Sciatic nerve (tissue), 2 donors: ENCODE results near the gene TMEM178B. TPM values are rescaled to one million over a fixed set of nuclear protein-coding genes. Genes with fewer than 3 reads are reported as not detected.
A peak's percentile ranks its signal among the peaks of the same experiment; 100 is the strongest.
"Not testable (repeated sequence)": the region's sequence is repeated elsewhere in the genome, so short reads cannot be mapped to it uniquely, and the experiment has no call there.

ENCODE experiments used
- ATAC-seq: fragments of 200-7000 bp; cut with Tn5 transposase; one replicate; pipeline ENCODE4 v1.9.1; 2020; ENCODE audit warnings: mild to moderate bottlenecking, moderate library complexity
- DNase-seq: peaks from one replicate; pipeline ENCODE4 v3.0.0-alpha.2; 2020; ENCODE audit warnings: low spot score
- intact Hi-C: fragments of 100-400 bp; cut with DNase I; formaldehyde crosslinking; loops from one replicate; pipeline ENCODE4 v1.14.2; 2022
- total RNA-seq: library from RNA; stranded (reverse); fragmentation: NEBNext Ultra II Directional; extraction: Animal tissue kit (Norgen Biotek cat#: 25700); gene quantifications from one replicate; pipeline ENCODE4 v1.2.1, GENCODE V29; 2021
- donor health status: DM: no; HTN: no; CAD: no.
- donor health status: DM: no; HTN: no; CAD: no.

Gene TMEM178B
- total RNA-seq, 1 donor from 2014 or later = 1.1 TPM

DNA sequence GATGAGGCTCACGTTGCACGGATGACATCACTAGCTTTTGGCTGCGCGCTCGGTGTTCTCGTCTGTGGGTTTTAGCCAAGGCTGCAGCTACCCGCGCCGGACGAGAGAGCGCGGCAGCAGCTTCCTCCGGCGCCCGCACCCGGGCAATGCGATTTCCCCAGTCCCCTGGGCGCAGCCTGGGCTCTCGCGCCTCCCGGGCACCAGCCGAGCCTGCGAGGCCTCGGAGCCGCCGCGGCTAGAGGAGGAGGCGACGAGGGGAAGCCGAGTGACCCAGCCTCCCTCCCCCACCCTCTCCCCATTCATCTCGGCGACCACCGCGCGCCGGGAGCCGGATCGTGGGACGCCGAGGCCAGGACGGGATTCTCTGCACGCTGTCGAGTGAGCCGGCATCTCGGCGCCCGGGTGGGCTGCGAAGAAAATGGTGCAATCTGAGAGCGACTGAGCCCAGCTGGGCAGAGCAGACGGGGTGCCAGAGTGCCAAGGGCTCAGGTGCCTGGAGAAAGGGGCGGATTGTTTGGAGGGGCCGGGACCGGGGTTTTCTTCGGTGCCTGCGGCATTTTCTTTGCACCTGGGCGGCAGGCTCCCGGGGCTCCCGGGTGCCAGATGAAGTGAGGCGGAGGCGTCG lies 1.2 kb upstream of the TMEM178B start:
- DNase-seq = peak; percentile 63

GRCh38 chr7:141073173-141073640 lies 657 bp upstream of the TMEM178B start:
- intact Hi-C loops = no loop called here
- DNase-seq = peak; percentile 57
- ATAC-seq = peak; percentile 51

More for the DNA sequence above, 1.2 kb upstream of the TMEM178B start:
- intact Hi-C loops = no loop called here
- peak; percentile 82 for ATAC-seq

GRCh38 chr7:141074162-141074991 lies 513 bp downstream of the TMEM178B start:
- ATAC-seq = no peak
- DNase-seq = no peak
- intact Hi-C loops = no loop called here

DNA sequence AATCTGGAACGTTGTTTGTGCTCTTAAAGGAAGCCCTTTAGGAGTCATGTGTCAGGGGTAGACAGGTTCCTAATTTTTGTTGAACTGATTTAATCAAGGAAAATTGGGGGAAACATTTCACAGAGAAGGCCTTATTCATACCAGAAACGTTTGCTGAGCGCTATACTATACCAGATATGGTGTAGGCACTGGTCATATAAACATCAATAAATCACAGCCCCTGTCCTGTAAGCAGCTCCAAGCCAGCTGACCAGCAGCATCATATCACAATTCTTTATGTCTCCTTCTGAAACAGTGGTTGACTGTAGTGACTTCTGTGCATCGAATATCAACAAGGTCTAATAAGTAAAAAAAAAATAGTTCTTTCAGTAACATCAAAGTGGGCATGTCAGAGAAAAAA lies 1.1 kb downstream of the TMEM178B start:
- no peak for DNase-seq
- intact Hi-C loops = no loop called here
- no peak for ATAC-seq

GRCh38 chr7:141076377-141076776 lies 2.5 kb downstream of the TMEM178B start:
- no peak for ATAC-seq
- intact Hi-C loops = no loop called here

DNA sequence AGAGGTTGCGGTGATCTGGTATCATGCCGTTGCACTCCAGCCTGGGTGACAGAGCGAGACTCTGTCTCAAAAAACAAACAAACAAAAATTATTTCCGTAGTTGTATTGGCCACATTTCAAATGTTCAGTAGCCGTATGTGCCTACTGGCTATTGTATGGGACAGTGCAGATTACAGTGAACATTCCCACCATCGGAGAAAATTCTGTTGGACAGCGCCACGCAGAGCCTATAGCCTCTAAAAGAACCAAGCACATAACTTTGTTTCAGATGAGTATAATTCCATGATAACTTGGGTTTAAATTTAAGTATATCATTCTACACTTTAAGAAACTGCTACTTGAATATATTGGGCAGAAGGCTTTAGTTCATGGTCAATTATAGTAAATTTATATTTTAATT lies 5.4 kb downstream of the TMEM178B start:
- no peak for ATAC-seq
- intact Hi-C loops = no loop called here

More at GRCh38 chr7:141076377-141076776, 2.5 kb downstream of the TMEM178B start:
- DNase-seq = no peak

GRCh38 chr7:141089490-141089889 lies 15.6 kb downstream of the TMEM178B start:
- ATAC-seq = not testable (repeated sequence)

More for the DNA sequence above, 5.4 kb downstream of the TMEM178B start:
- no peak for DNase-seq

DNA sequence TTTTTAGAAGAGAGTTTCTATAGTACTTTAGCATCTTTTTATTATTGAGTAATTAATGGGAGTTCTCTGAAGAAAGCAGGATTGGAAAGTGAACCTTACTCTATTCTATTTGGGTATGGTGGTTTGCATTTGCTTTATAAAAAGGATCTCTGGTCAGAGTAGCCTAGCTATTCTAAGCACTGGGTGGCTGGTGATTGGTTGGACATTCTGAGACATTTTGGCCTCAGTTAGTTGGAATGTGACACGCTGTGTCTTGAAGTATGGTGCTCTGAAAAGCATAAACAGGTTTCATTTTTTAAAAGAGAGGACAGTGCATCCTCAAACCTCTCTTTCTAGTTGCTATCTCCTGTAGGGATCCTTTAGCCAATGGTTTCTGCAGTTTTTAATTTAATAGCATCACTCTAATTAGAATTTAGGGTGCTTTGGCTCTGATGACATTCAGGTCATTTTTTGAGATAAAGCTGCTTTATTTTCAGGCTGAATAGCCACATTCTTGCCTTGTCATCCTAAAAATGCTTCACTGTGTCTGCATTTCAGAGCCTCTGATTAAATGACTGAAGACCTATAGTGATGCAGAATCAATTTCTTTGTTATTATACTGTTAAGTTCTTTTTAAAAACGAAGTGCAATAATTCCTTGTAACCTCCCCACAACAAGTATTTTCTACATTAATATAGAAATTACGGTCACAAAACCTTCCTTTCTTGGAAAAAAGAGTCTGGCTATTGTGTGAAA lies 20.6 kb downstream of the TMEM178B start:
- DNase-seq = no peak
- intact Hi-C loops = no loop called here
- no peak for ATAC-seq

More at GRCh38 chr7:141089490-141089889, 15.6 kb downstream of the TMEM178B start:
- DNase-seq, intact Hi-C loops: not testable (repeated sequence)

- DNase-seq = no peak
- ATAC-seq = no peak
- intact Hi-C loops = no loop called here
Measured at GRCh38 chr7:141097430-141097829, 23.6 kb downstream of the TMEM178B start.

- intact Hi-C loops = no loop called here
- no peak for ATAC-seq
- no peak for DNase-seq
Measured at GRCh38 chr7:141102436-141102835, 28.6 kb downstream of the TMEM178B start.

GRCh38 chr7:141103847-141104429 lies 30.1 kb downstream of the TMEM178B start:
- intact Hi-C loops = no loop called here
- DNase-seq (no peak), ATAC-seq (no peak)

GRCh38 chr7:141113131-141113530 lies 39.3 kb downstream of the TMEM178B start:
- no peak for ATAC-seq
- intact Hi-C loops = no loop called here
- DNase-seq = no peak

- no peak for DNase-seq
- intact Hi-C loops = no loop called here
- ATAC-seq = no peak
Measured at GRCh38 chr7:141114029-141114664, 40.3 kb downstream of the TMEM178B start.

GRCh38 chr7:141115965-141116364 lies 42.1 kb downstream of the TMEM178B start:
- ATAC-seq (no peak), DNase-seq (no peak)
- intact Hi-C loops = no loop called here

- DNase-seq, intact Hi-C loops, ATAC-seq: not testable (repeated sequence)
Measured at GRCh38 chr7:141116661-141117060, 42.8 kb downstream of the TMEM178B start.

- no peak for ATAC-seq
Measured at GRCh38 chr7:141118767-141119166, 44.9 kb downstream of the TMEM178B start.

GRCh38 chr7:141119187-141119586 lies 45.3 kb downstream of the TMEM178B start:
- intact Hi-C loops = no loop called here
- no peak for ATAC-seq
- DNase-seq = no peak

More at GRCh38 chr7:141118767-141119166, 44.9 kb downstream of the TMEM178B start:
- DNase-seq = no peak
- intact Hi-C loops = no loop called here

DNA sequence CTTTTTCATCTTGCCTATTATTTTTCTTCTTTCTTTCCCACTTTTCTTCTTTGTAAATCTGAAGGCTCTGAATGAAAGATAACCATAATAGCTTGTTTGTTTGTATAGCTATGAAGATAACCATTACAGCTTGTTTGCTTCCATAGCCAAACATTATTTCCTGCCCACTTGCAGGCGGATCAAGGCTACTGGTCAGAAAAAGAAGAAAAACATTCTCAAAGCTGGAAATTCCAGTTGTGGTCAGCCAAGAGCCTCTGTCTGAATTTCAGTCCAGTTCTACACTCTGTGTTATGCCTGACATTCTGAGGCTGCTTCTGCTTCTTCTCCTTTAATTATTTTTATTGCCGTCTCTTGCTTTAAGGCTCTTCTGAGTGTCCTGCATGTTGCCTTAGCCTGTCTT lies 48.9 kb downstream of the TMEM178B start:
- intact Hi-C loops = no loop called here
- no peak for ATAC-seq
- DNase-seq = no peak

DNA sequence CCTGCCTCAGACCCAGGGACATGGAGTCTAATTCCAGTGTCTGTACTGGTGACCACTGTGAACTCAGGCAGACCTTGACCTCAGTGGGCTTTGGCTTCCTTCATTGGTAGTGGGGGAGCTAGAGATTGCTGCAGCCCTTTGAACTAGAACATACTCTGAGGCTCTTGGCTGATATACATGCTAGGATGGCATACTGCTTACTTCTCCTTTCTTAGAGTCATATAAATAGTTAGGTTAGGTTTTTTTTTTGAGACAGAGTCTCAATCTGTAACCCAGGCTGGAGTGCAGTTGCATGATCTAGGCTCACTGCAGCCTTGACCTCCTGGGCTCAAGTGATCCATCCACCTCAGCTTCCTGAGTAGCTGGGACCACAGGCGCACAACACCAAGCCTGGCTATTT lies 49.7 kb downstream of the TMEM178B start:
- ATAC-seq (no peak), DNase-seq (no peak)
- intact Hi-C loops = no loop called here
